Upper lobe of left lung (tissue), 6 donors: ENCODE data around the gene TMEM242. TPM values are rescaled to one million over a fixed set of nuclear protein-coding genes. Genes with fewer than 3 reads are reported as not detected.

ENCODE experiments used
- ATAC-seq, 2 donors: fragments of 200-7000 bp; cut with Tn5 transposase; one replicate each; pipeline ENCODE4 v1.9.1; 2022; ENCODE audit warnings: mild to moderate bottlenecking in 2 of 2, moderate library complexity in 2 of 2; ENCODE audit not compliant: low FRiP score in 2 of 2
- DNase-seq, 2 donors: peaks; one replicate each; pipeline ENCODE4 v3.0.0-alpha.2; 2019 to 2020
- H3K27ac ChIP-seq, 4 donors: fragments of 200-600 bp; sonication (generic); one replicate each; pipeline ENCODE4 v1.5.1; 2016 to 2019
- H3K27me3 ChIP-seq, 4 donors: fragments of 200-600 bp; sonication (generic); one replicate each; pipeline ENCODE4 v1.5.1; 2017 to 2019
- H3K36me3 ChIP-seq, 4 donors: fragments of 200-600 bp; sonication (generic); one replicate each; pipeline ENCODE4 v1.5.1; 2016 to 2019
- H3K4me1 ChIP-seq, 4 donors: fragments of 200-600 bp; sonication (generic); one replicate each; pipeline ENCODE4 v1.5.1; 2018 to 2019
- H3K4me3 ChIP-seq, 4 donors: fragments of 200-600 bp; sonication (generic); one replicate each; pipeline ENCODE4 v1.5.1; 2017 to 2019; ENCODE audit warnings: mild to moderate bottlenecking in 2 of 4, moderate library complexity in 1 of 4
- H3K9me3 ChIP-seq, 4 donors: fragments of 200-600 bp; sonication (generic); one replicate each; pipeline ENCODE4 v1.5.1; 2018 to 2019
- CTCF ChIP-seq, 6 experiments: fragments of 450-650 bp in 4 of 6; fragments of 200-600 bp in 2 of 6; sonication (generic) in 2 of 6; IDR thresholded peaks; one replicate each; pipeline ENCODE4 v1.5.1; 2016 to 2019; ENCODE audit warnings: antibody characterized with exemption in 6 of 6
- EP300 ChIP-seq, 4 donors: sonication (generic); formaldehyde crosslinking; IDR thresholded peaks; one replicate each; pipeline ENCODE4 v1.5.1; 2017; ENCODE audit warnings: antibody characterized with exemption in 4 of 4, control low read depth in 2 of 4
- POLR2A ChIP-seq, 4 donors: fragments of 450-650 bp; IDR thresholded peaks; one replicate each; pipeline ENCODE4 v1.5.1; 2016 to 2017; ENCODE audit warnings: antibody characterized with exemption in 4 of 4, mild to moderate bottlenecking in 2 of 4
- POLR2AphosphoS5 ChIP-seq, 2 donors: sonication (generic); formaldehyde crosslinking; IDR thresholded peaks; one replicate each; pipeline ENCODE4 v1.5.1; 2017; ENCODE audit warnings: antibody characterized with exemption in 2 of 2
- WGBS, 2 donors: methylation state at CpG; one replicate each; pipeline ENCODE4 v1.1.5; 2017 to 2018; 5-methylcytosine and 5-hydroxymethylcytosine counted together
- total RNA-seq, 6 donors: library from RNA; depleted of rRNA in 4 of 6; stranded (reverse); fragments of >200 nt in 4 of 6; gene quantifications; one replicate each; pipeline versions ENCODE4 v1.1.0 to v1.2.1, GENCODE V29; 2016 to 2021
- donor health status: DM: no; HTN: no; CAD: no; lungs with moderate emphysema.
- donor health status: DM: no; HTN: yes; CAD: no; lungs with severe emphysema.

The TMEM242 gene
- total RNA-seq, 6 donors from 2014 or later = 2.1 to 10.8 (median 6.5) TPM

DNA sequence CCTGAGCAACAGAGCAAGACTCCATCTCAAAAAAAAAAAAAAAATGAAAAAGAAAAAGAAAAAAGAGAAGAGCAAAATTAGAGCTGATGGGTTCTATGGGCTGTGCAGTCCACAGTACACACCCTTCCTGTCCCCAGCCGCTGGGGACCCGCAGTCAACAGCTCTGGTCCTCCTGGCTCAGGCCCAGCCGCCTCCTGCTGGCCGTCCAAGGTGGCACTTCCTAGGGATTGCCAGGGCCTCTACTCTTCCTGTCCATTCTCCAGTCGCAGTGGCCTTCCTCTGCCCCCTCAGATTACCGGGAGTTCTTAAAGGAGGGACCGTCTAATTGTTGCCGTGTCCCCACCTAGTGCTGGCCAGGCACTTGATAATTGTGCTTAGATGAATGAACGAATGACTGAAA, 41.7 kb downstream of the TMEM242 start:
- Histone ChIP-seq H3K27me3 (no peaks in the 10 kb centered on the region), H3K27ac (no peak overlapping the region), H3K4me1 (no peaks in the 10 kb centered on the region), H3K36me3 (no peaks in the 10 kb centered on the region), H3K9me3 (no peaks in the 10 kb centered on the region), H3K4me3 (no peak overlapping the region)
- DNase-seq (peak; percentile 54 to 65), ATAC-seq (peak in 1 of 2 donors; percentile 39)
- WGBS, 2 donors = 53 to 61% methylated on average over 9 of the region's 9 CpGs
- TF ChIP-seq POLR2AphosphoS5 (IDR thresholded peaks at IDR 0.05) (no peak), CTCF (IDR thresholded peaks at IDR 0.05) (peak in 4 of 6 experiments; percentile 19 to 56 (median 45))

GRCh38 chr6:157280947-157281346, 42.4 kb downstream of the TMEM242 start:
- DNase-seq (peak in 1 of 2 donors; percentile 47), ATAC-seq (no peak)
- H3K4me1 ChIP-seq = no peaks in the 10 kb centered on the region
- H3K9me3 ChIP-seq = no peaks in the 10 kb centered on the region
- no peaks in the 10 kb centered on the region for H3K36me3 ChIP-seq
- H3K4me3 ChIP-seq = no peak overlapping the region
- H3K27ac ChIP-seq = no peak overlapping the region
- TF ChIP-seq CTCF (IDR thresholded peaks at IDR 0.05) (no peak), POLR2A (IDR thresholded peaks at IDR 0.05) (no peak), EP300 (IDR thresholded peaks at IDR 0.05) (no peak), POLR2AphosphoS5 (IDR thresholded peaks at IDR 0.05) (no peak)
- 78 to 96% methylated on average over 2 to 9 of the region's 9 CpGs for WGBS, 2 donors
- H3K27me3 ChIP-seq = no peaks in the 10 kb centered on the region

DNA sequence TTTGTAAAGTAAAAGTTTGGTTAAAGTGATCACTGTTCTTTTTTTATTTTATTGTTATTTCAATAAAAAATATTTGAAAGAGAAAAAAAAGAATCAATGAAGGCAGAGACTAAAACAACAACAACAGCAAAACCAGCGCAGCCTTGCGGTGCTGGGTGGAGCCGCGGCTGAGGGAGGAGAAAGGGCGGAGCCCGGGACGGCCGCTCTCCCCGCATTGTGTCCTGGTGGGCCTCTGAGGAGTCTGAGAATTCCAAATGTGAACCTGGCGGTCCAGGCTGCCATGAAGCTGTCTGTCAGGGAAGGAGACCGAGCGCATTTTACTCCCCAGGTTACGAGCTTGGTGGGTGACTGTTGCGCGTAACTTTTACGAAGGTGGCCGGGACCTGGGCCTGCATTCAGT, 43.2 kb downstream of the TMEM242 start:
- DNase-seq (peak in 1 of 2 donors; percentile 68), ATAC-seq (no peak)
- 84 to 85% methylated on average over 17 of the region's 17 CpGs for WGBS, 2 donors
- H3K4me3 ChIP-seq = no peak overlapping the region
- H3K36me3 ChIP-seq = no peaks in the 10 kb centered on the region
- H3K9me3 ChIP-seq = no peaks in the 10 kb centered on the region
- H3K4me1 ChIP-seq = peaks cover 0 to 3% (median 2%) of the 10 kb centered on the region in 4 donors
- TF ChIP-seq EP300 (IDR thresholded peaks at IDR 0.05) = no peak
- TF ChIP-seq POLR2A (IDR thresholded peaks at IDR 0.05) = no peak
- TF ChIP-seq POLR2AphosphoS5 (IDR thresholded peaks at IDR 0.05) = no peak
- no peak for TF ChIP-seq CTCF (IDR thresholded peaks at IDR 0.05)
- no peak overlapping the region for H3K27ac ChIP-seq
- H3K27me3 ChIP-seq = no peaks in the 10 kb centered on the region

- no peak overlapping the region for H3K27ac ChIP-seq
- ATAC-seq = no peak
- 88 to 93% methylated on average over 5 to 9 of the region's 9 CpGs for WGBS, 2 donors
Observed at GRCh38 chr6:157278171-157278570, 45.1 kb downstream of the TMEM242 start.

More at GRCh38 chr6:157278171-157278570, 45.1 kb downstream of the TMEM242 start:
- Histone ChIP-seq H3K36me3 (no peaks in the 10 kb centered on the region), H3K4me3 (no peak overlapping the region), H3K9me3 (no peaks in the 10 kb centered on the region), H3K4me1 (peaks cover 0 to 14% (median 6%) of the 10 kb centered on the region in 4 donors), H3K27me3 (no peaks in the 10 kb centered on the region)
- peak in 1 of 2 donors; percentile 60 for DNase-seq
- no peak for TF ChIP-seq POLR2AphosphoS5 (IDR thresholded peaks at IDR 0.05)
- TF ChIP-seq EP300 (IDR thresholded peaks at IDR 0.05) = no peak
- no peak for TF ChIP-seq POLR2A (IDR thresholded peaks at IDR 0.05)
- no peak for TF ChIP-seq CTCF (IDR thresholded peaks at IDR 0.05)
